ENCODE measurements around the gene CDK16. TPM values are rescaled to one million over a fixed set of nuclear protein-coding genes. Genes with fewer than 3 reads are reported as not detected.

The CDK16 gene
- total and polyA plus RNA-seq, 2 donors (not counting 3 experiments of a cell fraction or from before 2014, with no cell fraction given): 99.9 to 149 TPM

GRCh38 chrX:47179221-47179927, 39.1 kb upstream of the CDK16 start:
- ChIA-PET CTCF (no interaction called here), POLR2A (no interaction called here)
- H3K4me3 ChIP-seq (replicated peaks in 1 of 3; ENCODE audit: insufficient read depth in 1 of 3, low read depth in 1 of 3, low read length in 3 of 3): no peak overlapping the region
- intact Hi-C loops (cut with micrococcal nuclease) (no loop called here), dilution Hi-C loops (cut with MboI; ENCODE audit: extremely low pct_ligation_motif_present, low sequenced_read_pairs) (no loop called here)
- no peak overlapping the region for H3K27ac ChIP-seq (ENCODE audit: insufficient read depth, low read depth, low read length)
- FAIRE-seq: no peak
- no TSS peak for BruUV-seq (replicated peaks)
- no peaks in the 10 kb centered on the region for H3K9me1 ChIP-seq (replicated peaks; ENCODE audit: control insufficient read depth, extremely low read depth, insufficient read depth, low read length)
- peaks cover 0 to 42% of the 10 kb centered on the region in 2 experiments for H3K36me3 ChIP-seq (ENCODE audit: control insufficient read depth in 2 of 2, extremely low read depth in 1 of 2, insufficient read depth in 2 of 2, low read length in 2 of 2)
- H3K9ac ChIP-seq (replicated peaks; ENCODE audit: extremely low read depth, insufficient read depth, low read length): no peak overlapping the region
- H4K20me1 ChIP-seq (replicated peaks; ENCODE audit: control insufficient read depth, extremely low read depth, insufficient read depth, low read length): no peaks in the 10 kb centered on the region
- DNase-seq (ENCODE audit: low read depth, low spot score): no peak
- H2AFZ ChIP-seq (ENCODE audit: low read depth, low read length): no peak overlapping the region
- H3K79me2 ChIP-seq (ENCODE audit: control insufficient read depth, insufficient read depth, low read length): no peaks in the 10 kb centered on the region
- no peaks in the 10 kb centered on the region for H3K4me1 ChIP-seq (ENCODE audit: control insufficient read depth, extremely low read depth, insufficient read depth, low read length)
- TF ChIP-seq MYC (IDR thresholded peaks at IDR 0.05; ENCODE audit: low read depth, low read length) (no peak), GATA2 (IDR thresholded peaks at IDR 0.05; ENCODE audit: insufficient read depth, insufficient read length, low read depth, low read length) (no peak)
- no peaks in the 10 kb centered on the region for H3K27me3 ChIP-seq (ENCODE audit: control insufficient read depth in 2 of 2, insufficient read depth in 2 of 2, low read length in 2 of 2)
- no peak overlapping the region for H3K4me2 ChIP-seq (ENCODE audit: insufficient read depth, low read length)
- H3K9me3 ChIP-seq (replicated peaks; ENCODE audit: control insufficient read depth, insufficient read depth, low read length): no peaks in the 10 kb centered on the region

GRCh38 chrX:47179928-47180255, 38.6 kb upstream of the CDK16 start:
- POLR2A ChIA-PET: no interaction called here

More at GRCh38 chrX:47179928-47180255, 38.6 kb upstream of the CDK16 start:
- intact Hi-C loops (cut with micrococcal nuclease) (no loop called here), dilution Hi-C loops (cut with MboI; ENCODE audit: extremely low pct_ligation_motif_present, low sequenced_read_pairs) (no loop called here)
- DNase-seq (ENCODE audit: low read depth, low spot score) (no peak), FAIRE-seq (no peak)
- CTCF ChIA-PET: no interaction called here
- no peaks in the 10 kb centered on the region for H3K9me1 ChIP-seq (replicated peaks; ENCODE audit: control insufficient read depth, extremely low read depth, insufficient read depth, low read length)
- no peaks in the 10 kb centered on the region for H3K79me2 ChIP-seq (ENCODE audit: control insufficient read depth, insufficient read depth, low read length)
- no TSS peak for BruUV-seq (replicated peaks)
- no peak overlapping the region for H3K4me3 ChIP-seq (replicated peaks in 1 of 3; ENCODE audit: insufficient read depth in 1 of 3, low read depth in 1 of 3, low read length in 3 of 3)
- H3K9me3 ChIP-seq (replicated peaks; ENCODE audit: control insufficient read depth, insufficient read depth, low read length): no peaks in the 10 kb centered on the region
- no peak overlapping the region for H3K4me2 ChIP-seq (ENCODE audit: insufficient read depth, low read length)
- H2AFZ ChIP-seq (ENCODE audit: low read depth, low read length): no peak overlapping the region
- no peaks in the 10 kb centered on the region for H4K20me1 ChIP-seq (replicated peaks; ENCODE audit: control insufficient read depth, extremely low read depth, insufficient read depth, low read length)
- H3K27me3 ChIP-seq (ENCODE audit: control insufficient read depth in 2 of 2, insufficient read depth in 2 of 2, low read length in 2 of 2): no peaks in the 10 kb centered on the region
- no peak overlapping the region for H3K27ac ChIP-seq (ENCODE audit: insufficient read depth, low read depth, low read length)
- H3K36me3 ChIP-seq (ENCODE audit: control insufficient read depth in 2 of 2, extremely low read depth in 1 of 2, insufficient read depth in 2 of 2, low read length in 2 of 2): peaks cover 0 to 41% of the 10 kb centered on the region in 2 experiments
- TF ChIP-seq MAX (IDR thresholded peaks at IDR 0.05; ENCODE audit: insufficient read depth, insufficient read length): no peak
- no peak for TF ChIP-seq FOS (IDR thresholded peaks at IDR 0.05; ENCODE audit: borderline replicate concordance, insufficient read depth, low read length)
- TF ChIP-seq CTCF (IDR thresholded peaks at IDR 0.05; ENCODE audit: extremely low read depth in 1 of 2, insufficient read depth in 1 of 2, low read depth in 1 of 2, low read length in 2 of 2): no peak
- no peak for TF ChIP-seq MYC (IDR thresholded peaks at IDR 0.05; ENCODE audit: low read depth, low read length)
- TF ChIP-seq POLR2AphosphoS5 (IDR thresholded peaks at IDR 0.05; ENCODE audit: insufficient read depth, low read depth, low read length): no peak
- no peak for TF ChIP-seq GATA2 (IDR thresholded peaks at IDR 0.05; ENCODE audit: insufficient read depth, insufficient read length, low read depth, low read length)
- no peak for TF ChIP-seq JUN (IDR thresholded peaks at IDR 0.05; ENCODE audit: borderline replicate concordance, insufficient read depth, insufficient read length, low read depth)
- no peak for TF ChIP-seq POLR2A (IDR thresholded peaks at IDR 0.05; ENCODE audit: low read depth, low read length)
- TF ChIP-seq EZH2 (IDR thresholded peaks at IDR 0.05; ENCODE audit: borderline replicate concordance, low read depth, low read length, severe bottlenecking): no peak
- H3K4me1 ChIP-seq (ENCODE audit: control insufficient read depth, extremely low read depth, insufficient read depth, low read length): no peaks in the 10 kb centered on the region
- no peak overlapping the region for H3K9ac ChIP-seq (replicated peaks; ENCODE audit: extremely low read depth, insufficient read depth, low read length)

All from endothelial cell of umbilical vein (primary cell).